Keratinocyte (primary cell): ENCODE results near the gene RTCB. TPM values are rescaled to one million over a fixed set of nuclear protein-coding genes. Genes with fewer than 3 reads are reported as not detected.

Experiments used
- DNase-seq: peaks from one replicate; pipeline ENCODE4 v3.0.0-alpha.2; 2011; ENCODE audit warnings: low read depth, missing footprints, low spot score
- FAIRE-seq: peaks from 2 replicates; lab custom pipeline; 2011; peaks lifted over from hg19 to GRCh38; lab: Jason Lieb, UNC
- H2AFZ ChIP-seq: 2 replicates; pipeline ENCODE4 v1.6.0; 2012; ENCODE audit warnings: low read length, control low read depth, inconsistent platforms; ENCODE audit not compliant: control insufficient read depth
- H3K27ac ChIP-seq: 2 replicates; pipeline ENCODE4 v1.5.1; 2011; ENCODE audit warnings: low read length; ENCODE audit not compliant: control insufficient read depth, insufficient read depth
- H3K27me3 ChIP-seq: 3 replicates; pipeline ENCODE4 v1.6.0; 2011; ENCODE audit warnings: low read length; ENCODE audit not compliant: control insufficient read depth, insufficient read depth; ENCODE audit errors: extremely low read depth
- H3K36me3 ChIP-seq, 2 experiments: 2 replicates in 1 of 2; 3 replicates in 1 of 2; pipeline ENCODE4 v1.5.1; 2011; ENCODE audit warnings: low read length in 2 of 2, mild to moderate bottlenecking in 1 of 2; ENCODE audit not compliant: control insufficient read depth in 2 of 2, insufficient read depth in 2 of 2; ENCODE audit errors: extremely low read depth in 1 of 2
- H3K4me1 ChIP-seq: 3 replicates; pipeline ENCODE4 v1.5.1; 2011; ENCODE audit warnings: low read length; ENCODE audit not compliant: control insufficient read depth, insufficient read depth; ENCODE audit errors: extremely low read depth
- H3K4me2 ChIP-seq: 3 replicates; pipeline ENCODE4 v1.6.0; 2011; ENCODE audit warnings: low read depth, low read length; ENCODE audit not compliant: control insufficient read depth, insufficient read depth; ENCODE audit errors: extremely low read depth
- H3K4me3 ChIP-seq, 3 experiments: fragments of 200-600 bp in 1 of 3; sonication (generic) in 1 of 3; 2 replicates in 2 of 3; 3 replicates in 1 of 3; pipeline ENCODE4 v1.5.1; 2011 to 2016; ENCODE audit warnings: low read length in 3 of 3, mild to moderate bottlenecking in 3 of 3, control low read depth in 2 of 3, inconsistent platforms in 1 of 3, low read depth in 1 of 3, mixed read lengths in 1 of 3, mixed run types in 1 of 3, moderate library complexity in 1 of 3; ENCODE audit not compliant: control insufficient read depth in 2 of 3, insufficient read depth in 2 of 3; ENCODE audit errors: extremely low read depth in 1 of 3
- H3K79me2 ChIP-seq: 2 replicates; pipeline ENCODE4 v1.6.0; 2012; ENCODE audit warnings: low read length; ENCODE audit not compliant: control insufficient read depth, insufficient read depth
- H3K9ac ChIP-seq: 3 replicates; pipeline ENCODE4 v1.6.0; 2011; ENCODE audit warnings: low read length; ENCODE audit not compliant: control insufficient read depth, insufficient read depth; ENCODE audit errors: extremely low read depth
- H3K9me1 ChIP-seq: 3 replicates; pipeline ENCODE4 v1.6.0; 2011; ENCODE audit warnings: low read length; ENCODE audit not compliant: control insufficient read depth, insufficient read depth; ENCODE audit errors: extremely low read depth
- H3K9me3 ChIP-seq: 2 replicates; pipeline ENCODE4 v1.5.1; 2012; ENCODE audit warnings: low read depth, low read length; ENCODE audit not compliant: control insufficient read depth
- H4K20me1 ChIP-seq: 3 replicates; pipeline ENCODE4 v1.6.0; 2011; ENCODE audit warnings: low read length; ENCODE audit not compliant: control insufficient read depth, insufficient read depth; ENCODE audit errors: extremely low read depth
- EZH2 ChIP-seq: IDR thresholded peaks from one replicate; pipeline ENCODE4 v1.6.1; 2012; ENCODE audit warnings: inconsistent platforms, mild to moderate bottlenecking, low read length, moderate library complexity
- dilution Hi-C: fragments of 300-500 bp; cut with MboI; formaldehyde crosslinking; loops from one replicate; pipeline ENCODE4 v1.7.0; 2020; ENCODE audit warnings: low sequenced_read_pairs; ENCODE audit not compliant: extremely low pct_ligation_motif_present
- polyA plus RNA-seq, 5 experiments: library from polyadenylated mRNA; depleted of rRNA in 3 of 5; stranded (reverse) in 3 of 5; stranded (forward) in 1 of 5; unstranded in 1 of 5; fragments of >200 nt; gene quantifications; 1 replicate in 1 of 5; 2 replicates in 3 of 5; 3 replicates in 1 of 5; pipeline versions ENCODE4 v1.2.1 to v1.2.3, GENCODE V29; 2011 to 2012; ENCODE audit warnings: missing spikeins in 2 of 5, low read depth in 1 of 5, low replicate concordance in 1 of 5
- TF ChIP-seq, protein P1 (sequence below), 3 experiments: IDR thresholded peaks in 1 of 3; conservative IDR thresholded peaks in 1 of 3; optimal IDR thresholded peaks in 1 of 3; 2 replicates in 2 of 3; 3 replicates in 1 of 3; pipeline versions ENCODE3 to v1.5.1; 2011; ENCODE audit warnings: low read length in 3 of 3, mild to moderate bottlenecking in 3 of 3, moderate library complexity in 2 of 3, control low read depth in 1 of 3, inconsistent platforms in 1 of 3; ENCODE audit not compliant: insufficient read depth in 2 of 3; ENCODE audit errors: extremely low read depth in 1 of 3

RTCB gene
- polyA plus RNA-seq, 1 donor (not counting 4 experiments of a cell fraction or from before 2014, with no cell fraction given), result 143 TPM

DNA sequence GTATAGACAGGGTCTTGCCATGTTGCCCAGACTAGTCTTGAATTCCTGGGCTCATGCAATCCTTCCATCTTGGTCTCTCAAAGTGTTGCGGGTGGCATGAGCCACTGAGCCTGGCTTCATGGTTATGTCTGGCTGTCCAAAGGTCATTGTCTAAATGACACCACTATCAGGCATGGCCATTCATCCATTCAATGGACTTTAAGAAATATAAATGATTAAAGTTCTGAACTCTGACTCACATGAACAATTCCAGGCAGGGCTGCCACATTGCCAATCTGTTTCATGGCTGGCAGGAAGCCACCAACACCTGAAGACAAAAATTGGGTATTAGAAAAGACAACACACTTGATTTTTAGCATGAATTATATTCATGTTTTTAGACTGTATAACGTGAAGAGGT, 4.1 kb downstream of the RTCB start:
- H2AFZ ChIP-seq, result no peak overlapping the region
- peaks cover 2% of the 10 kb centered on the region for H3K9me1 ChIP-seq
- H3K27ac ChIP-seq, result no peak overlapping the region
- H3K27me3 ChIP-seq, result no peaks in the 10 kb centered on the region
- FAIRE-seq (no peak), DNase-seq (no peak)
- dilution Hi-C loops, result no loop called here
- TF ChIP-seq, protein P1, sequence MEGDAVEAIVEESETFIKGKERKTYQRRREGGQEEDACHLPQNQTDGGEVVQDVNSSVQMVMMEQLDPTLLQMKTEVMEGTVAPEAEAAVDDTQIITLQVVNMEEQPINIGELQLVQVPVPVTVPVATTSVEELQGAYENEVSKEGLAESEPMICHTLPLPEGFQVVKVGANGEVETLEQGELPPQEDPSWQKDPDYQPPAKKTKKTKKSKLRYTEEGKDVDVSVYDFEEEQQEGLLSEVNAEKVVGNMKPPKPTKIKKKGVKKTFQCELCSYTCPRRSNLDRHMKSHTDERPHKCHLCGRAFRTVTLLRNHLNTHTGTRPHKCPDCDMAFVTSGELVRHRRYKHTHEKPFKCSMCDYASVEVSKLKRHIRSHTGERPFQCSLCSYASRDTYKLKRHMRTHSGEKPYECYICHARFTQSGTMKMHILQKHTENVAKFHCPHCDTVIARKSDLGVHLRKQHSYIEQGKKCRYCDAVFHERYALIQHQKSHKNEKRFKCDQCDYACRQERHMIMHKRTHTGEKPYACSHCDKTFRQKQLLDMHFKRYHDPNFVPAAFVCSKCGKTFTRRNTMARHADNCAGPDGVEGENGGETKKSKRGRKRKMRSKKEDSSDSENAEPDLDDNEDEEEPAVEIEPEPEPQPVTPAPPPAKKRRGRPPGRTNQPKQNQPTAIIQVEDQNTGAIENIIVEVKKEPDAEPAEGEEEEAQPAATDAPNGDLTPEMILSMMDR (optimal IDR thresholded peaks at IDR 0.05 in 1 of 3, IDR thresholded peaks at IDR 0.05 in 1 of 3, conservative IDR thresholded peaks at IDR 0.05 in 1 of 3; ENCODE audit: extremely low read depth in 1 of 3, insufficient read depth in 2 of 3, low read length in 3 of 3), result no peak
- TF ChIP-seq EZH2, result no peak
- no peak overlapping the region for H3K4me2 ChIP-seq
- no peak overlapping the region for H3K4me3 ChIP-seq
- peaks cover 18% of the 10 kb centered on the region for H3K4me1 ChIP-seq
- peaks cover 22 to 28% of the 10 kb centered on the region in 2 experiments for H3K36me3 ChIP-seq
- no peak overlapping the region for H3K9ac ChIP-seq
- H3K9me3 ChIP-seq, result no peaks in the 10 kb centered on the region
- H4K20me1 ChIP-seq, result no peaks in the 10 kb centered on the region
- peaks cover 43% of the 10 kb centered on the region for H3K79me2 ChIP-seq

DNA sequence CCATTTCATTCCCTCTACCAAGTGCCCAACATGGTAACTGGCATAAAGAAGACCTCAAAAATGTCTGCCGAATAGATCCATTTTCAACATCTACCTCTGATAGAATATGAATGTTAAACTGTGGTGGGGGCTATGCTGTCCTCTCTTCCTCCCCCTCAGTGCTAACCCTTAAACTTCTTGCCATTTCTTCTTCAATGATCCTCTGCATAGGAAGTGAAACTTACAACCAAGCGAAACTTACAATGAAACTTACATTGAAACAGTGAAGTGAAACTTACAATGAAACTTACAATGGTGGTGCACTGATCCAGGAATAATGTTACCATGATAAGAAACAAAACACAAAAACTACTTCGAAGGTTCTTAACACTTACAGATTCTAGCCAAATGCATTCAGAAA, 4.7 kb downstream of the RTCB start:
- Histone ChIP-seq H3K4me2 (no peak overlapping the region), H4K20me1 (no peaks in the 10 kb centered on the region), H3K4me3 (no peak overlapping the region), H3K36me3 (peaks cover 24 to 28% of the 10 kb centered on the region in 2 experiments), H3K9ac (no peak overlapping the region), H3K79me2 (peaks cover 43% of the 10 kb centered on the region), H3K27ac (no peak overlapping the region), H3K4me1 (peaks cover 14% of the 10 kb centered on the region), H3K9me1 (peaks cover 2% of the 10 kb centered on the region), H2AFZ (no peak overlapping the region), H3K27me3 (no peaks in the 10 kb centered on the region), H3K9me3 (no peaks in the 10 kb centered on the region)
- dilution Hi-C loops, result no loop called here
- FAIRE-seq (no peak), DNase-seq (no peak)
- TF ChIP-seq, protein P1 (optimal IDR thresholded peaks at IDR 0.05 in 1 of 3, IDR thresholded peaks at IDR 0.05 in 1 of 3, conservative IDR thresholded peaks at IDR 0.05 in 1 of 3; ENCODE audit: extremely low read depth in 1 of 3, insufficient read depth in 2 of 3, low read length in 3 of 3), result no peak
- no peak for TF ChIP-seq EZH2
